Measurements from ENCODE around the gene KDM2B. TPM values are rescaled to one million over a fixed set of nuclear protein-coding genes. Genes with fewer than 3 reads are reported as not detected.

KDM2B gene
- polyA plus RNA-seq, 1 of the 3 experiments (the other 2 are of a cell fraction) = 11.5 TPM

GRCh38 chr12:121397521-121397920 lies 183.3 kb downstream of the KDM2B start (continued):
- TF ChIP-seq USF1 (IDR thresholded peaks at IDR 0.05; ENCODE audit: borderline replicate concordance, low read depth) (no peak), TEAD4 (IDR thresholded peaks at IDR 0.05; ENCODE audit: borderline replicate concordance, insufficient read depth) (no peak)

GRCh38 chr12:121392325-121392716 lies 188.5 kb downstream of the KDM2B start:
- Histone ChIP-seq H4K20me1 (ENCODE audit: insufficient read depth) (no peaks in the 10 kb centered on the region), H3K9me2 (no peaks in the 10 kb centered on the region), H3K27ac (ENCODE audit: low read depth in 2 of 2, low read length in 1 of 2) (peak overlapping the region; percentile 71 to 73), H3K79me2 (ENCODE audit: insufficient read depth) (no peaks in the 10 kb centered on the region), H2AFZ (ENCODE audit: low read depth) (peak overlapping the region; percentile 60; the same call in 1 of the 2 replicates), H3K4me3 (ENCODE audit: low read depth in 2 of 2, low read length in 1 of 2) (peak overlapping the region in 1 of 2 experiments; percentile 8; a peak in 2 of 4 replicates), H3K4me1 (ENCODE audit: control insufficient read depth in 1 of 2, insufficient read depth in 2 of 2, low read depth in 1 of 2, low read length in 1 of 2) (peaks cover 0 to 5% of the 10 kb centered on the region in 2 experiments; a peak in 2 of 4 replicates), H3K36me3 (replicated peaks in 1 of 2; ENCODE audit: control insufficient read depth in 1 of 2, insufficient read depth in 2 of 2, low read length in 1 of 2) (no peaks in the 10 kb centered on the region), H3K9me3 (no peaks in the 10 kb centered on the region), H3K9ac (no peak overlapping the region), H3K4me2 (peak overlapping the region; percentile 33), H3K27me3 (ENCODE audit: insufficient read depth) (no peaks in the 10 kb centered on the region), H3F3A (replicated peaks; ENCODE audit: insufficient read depth) (peaks cover 6% of the 10 kb centered on the region)
- TF ChIP-seq MXI1 (IDR thresholded peaks at IDR 0.05; ENCODE audit: low read depth, low read length) = peak; percentile 24; the same call in 1 of the 2 replicates
- no peak for TF ChIP-seq IRF3 (IDR thresholded peaks at IDR 0.05; ENCODE audit: low read depth, low read length)
- no peak for TF ChIP-seq ZBTB33 (IDR thresholded peaks at IDR 0.05; ENCODE audit: borderline replicate concordance, low read depth)
- POLR2A ChIA-PET = interaction anchor here (0.9 to 2.1 kb wide), 2 partner anchors 8 to 40 kb away, joined by 3 to 8 read pairs; partner anchors contain the start of gene RNF34
- peak; percentile 52 for DNase-seq
- 23% methylated on average over 3 of the region's 3 CpGs for WGBS (ENCODE audit: low lambda C conversion rate)
- CTCF ChIA-PET = interaction anchor here (1.1 to 1.2 kb wide), 2 partner anchors 51 to 56 kb away, joined by 5 to 7 read pairs; no protein-coding TSS in a partner anchor

GRCh38 chr12:121391619-121392324 lies 189.1 kb downstream of the KDM2B start:
- CTCF ChIA-PET = interaction anchor here (1.1 to 1.2 kb wide), 2 partner anchors 51 to 56 kb away, joined by 5 to 7 read pairs; no protein-coding TSS in a partner anchor
- H3K79me2 ChIP-seq (ENCODE audit: insufficient read depth) = no peaks in the 10 kb centered on the region
- H3F3A ChIP-seq (replicated peaks; ENCODE audit: insufficient read depth) = peaks cover 6% of the 10 kb centered on the region
- peaks cover 0 to 5% of the 10 kb centered on the region in 2 experiments; a peak in 2 of 4 replicates for H3K4me1 ChIP-seq (ENCODE audit: control insufficient read depth in 1 of 2, insufficient read depth in 2 of 2, low read depth in 1 of 2, low read length in 1 of 2)
- H3K4me3 ChIP-seq (ENCODE audit: low read depth in 2 of 2, low read length in 1 of 2) = peak overlapping the region; percentile 8 to 22; a peak in 2 of 4 replicates
- no peaks in the 10 kb centered on the region for H3K27me3 ChIP-seq (ENCODE audit: insufficient read depth)
- no peaks in the 10 kb centered on the region for H4K20me1 ChIP-seq (ENCODE audit: insufficient read depth)
- POLR2A ChIA-PET = interaction anchor here (0.6 to 2.1 kb wide), 3 partner anchors 9 to 687 kb away, joined by 3 to 8 read pairs (median 3); partner anchors contain the start of genes MLXIP and RNF34
- DNase-seq = peak; percentile 81
- H3K9me3 ChIP-seq = no peaks in the 10 kb centered on the region
- peak overlapping the region; percentile 71 to 73 for H3K27ac ChIP-seq (ENCODE audit: low read depth in 2 of 2, low read length in 1 of 2)
- 32% methylated on average over 10 of the region's 10 CpGs for WGBS (ENCODE audit: low lambda C conversion rate)
- H3K9me2 ChIP-seq = no peaks in the 10 kb centered on the region
- 0 out of 2 replicates have a peak overlapping the region, but pooled peaks have one; percentile 8 for H3K9ac ChIP-seq
- peak overlapping the region; percentile 60; the same call in 1 of the 2 replicates for H2AFZ ChIP-seq (ENCODE audit: low read depth)
- peak overlapping the region; percentile 33 for H3K4me2 ChIP-seq
- no peaks in the 10 kb centered on the region for H3K36me3 ChIP-seq (replicated peaks in 1 of 2; ENCODE audit: control insufficient read depth in 1 of 2, insufficient read depth in 2 of 2, low read length in 1 of 2)
- no peak for TF ChIP-seq GABPA (IDR thresholded peaks at IDR 0.05; ENCODE audit: low read depth)
- TF ChIP-seq JUND (IDR thresholded peaks at IDR 0.05) = peak; percentile 64
- no peak for TF ChIP-seq CTCF (IDR thresholded peaks at IDR 0.05)
- no peak for TF ChIP-seq USF2 (IDR thresholded peaks at IDR 0.05; ENCODE audit: borderline replicate concordance, low read depth, low read length)
- peak; percentile 86 for TF ChIP-seq PBX3 (IDR thresholded peaks at IDR 0.05)
- TF ChIP-seq SMC3 (IDR thresholded peaks at IDR 0.05; ENCODE audit: low read depth, low read length) = no peak
- 0 out of 2 replicates have a peak, but pooled peaks have one; percentile 28 for TF ChIP-seq MAX (IDR thresholded peaks at IDR 0.05; ENCODE audit: low read depth)
- TF ChIP-seq RAD21 (IDR thresholded peaks at IDR 0.05; ENCODE audit: low read length) = no peak

Data from SK-N-SH (cell line).